ENCODE data around the gene SHC1. TPM values are rescaled to one million over a fixed set of nuclear protein-coding genes. Genes with fewer than 3 reads are reported as not detected.

The SHC1 gene, protein sequence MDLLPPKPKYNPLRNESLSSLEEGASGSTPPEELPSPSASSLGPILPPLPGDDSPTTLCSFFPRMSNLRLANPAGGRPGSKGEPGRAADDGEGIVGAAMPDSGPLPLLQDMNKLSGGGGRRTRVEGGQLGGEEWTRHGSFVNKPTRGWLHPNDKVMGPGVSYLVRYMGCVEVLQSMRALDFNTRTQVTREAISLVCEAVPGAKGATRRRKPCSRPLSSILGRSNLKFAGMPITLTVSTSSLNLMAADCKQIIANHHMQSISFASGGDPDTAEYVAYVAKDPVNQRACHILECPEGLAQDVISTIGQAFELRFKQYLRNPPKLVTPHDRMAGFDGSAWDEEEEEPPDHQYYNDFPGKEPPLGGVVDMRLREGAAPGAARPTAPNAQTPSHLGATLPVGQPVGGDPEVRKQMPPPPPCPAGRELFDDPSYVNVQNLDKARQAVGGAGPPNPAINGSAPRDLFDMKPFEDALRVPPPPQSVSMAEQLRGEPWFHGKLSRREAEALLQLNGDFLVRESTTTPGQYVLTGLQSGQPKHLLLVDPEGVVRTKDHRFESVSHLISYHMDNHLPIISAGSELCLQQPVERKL
- total RNA-seq, result 100 to 1,000 TPM in 1 of 3 donors, 10 to 100 TPM in 2; 94.6 to 112 (median 96.8) TPM
- total RNA-seq (2013), result 47.0 TPM

- H3K4me3 ChIP-seq (ENCODE audit: low read length), result no peak within 1 kb of the TSS
- no peak for DNase-seq
- intact Hi-C loops (cut with micrococcal nuclease), result loop anchor here (5.0 kb wide), 2 partner anchors 33 to 92 kb away; partner anchors contain the start of genes EFNA4 and PMVK
- H3K36me3 ChIP-seq (ENCODE audit: control insufficient read depth, insufficient read depth, low read length), result peaks cover 29% of the 10 kb centered on the region
- no peaks in the 10 kb centered on the region for H3K27me3 ChIP-seq (ENCODE audit: control insufficient read depth, insufficient read depth, low read length)
- peaks cover 36% of the 10 kb centered on the region for H3K4me1 ChIP-seq (ENCODE audit: control insufficient read depth, insufficient read depth, low read length)
- H3K27me3 Mint-ChIP-seq (ENCODE audit: low read depth in 2 of 2), result no peaks in the 10 kb centered on the region
- H3K36me3 Mint-ChIP-seq, result no peaks in the 10 kb centered on the region
- H3K9me3 Mint-ChIP-seq, result no peaks in the 10 kb centered on the region
- no peak within 1 kb of the TSS for H3K27ac ChIP-seq (ENCODE audit: low read length)
- peaks cover 20 to 37% of the 10 kb centered on the region in 2 donors for H3K4me1 Mint-ChIP-seq
- H3K4me3 Mint-ChIP-seq, result peak within 1 kb of the TSS; percentile 49
- no peak for ATAC-seq
- H3K9me3 ChIP-seq (ENCODE audit: control insufficient read depth, insufficient read depth, low read length), result no peaks in the 10 kb centered on the region
- no peak for TF ChIP-seq CTCF (IDR thresholded peaks at IDR 0.05)
- WGBS (ENCODE audit: insufficient coverage), result 41% methylated on average over 10 of the region's 15 CpGs
- peak within 1 kb of the TSS in 1 of 2 donors; percentile 67 for H3K27ac Mint-ChIP-seq
Measured at GRCh38 chr1:154970631-154971340, at the start of gene SHC1. TSS of gene SHC1 (minus strand) at chr1:154970747. CDS start at chr1:154970526, 221 bp downstream.

DNA sequence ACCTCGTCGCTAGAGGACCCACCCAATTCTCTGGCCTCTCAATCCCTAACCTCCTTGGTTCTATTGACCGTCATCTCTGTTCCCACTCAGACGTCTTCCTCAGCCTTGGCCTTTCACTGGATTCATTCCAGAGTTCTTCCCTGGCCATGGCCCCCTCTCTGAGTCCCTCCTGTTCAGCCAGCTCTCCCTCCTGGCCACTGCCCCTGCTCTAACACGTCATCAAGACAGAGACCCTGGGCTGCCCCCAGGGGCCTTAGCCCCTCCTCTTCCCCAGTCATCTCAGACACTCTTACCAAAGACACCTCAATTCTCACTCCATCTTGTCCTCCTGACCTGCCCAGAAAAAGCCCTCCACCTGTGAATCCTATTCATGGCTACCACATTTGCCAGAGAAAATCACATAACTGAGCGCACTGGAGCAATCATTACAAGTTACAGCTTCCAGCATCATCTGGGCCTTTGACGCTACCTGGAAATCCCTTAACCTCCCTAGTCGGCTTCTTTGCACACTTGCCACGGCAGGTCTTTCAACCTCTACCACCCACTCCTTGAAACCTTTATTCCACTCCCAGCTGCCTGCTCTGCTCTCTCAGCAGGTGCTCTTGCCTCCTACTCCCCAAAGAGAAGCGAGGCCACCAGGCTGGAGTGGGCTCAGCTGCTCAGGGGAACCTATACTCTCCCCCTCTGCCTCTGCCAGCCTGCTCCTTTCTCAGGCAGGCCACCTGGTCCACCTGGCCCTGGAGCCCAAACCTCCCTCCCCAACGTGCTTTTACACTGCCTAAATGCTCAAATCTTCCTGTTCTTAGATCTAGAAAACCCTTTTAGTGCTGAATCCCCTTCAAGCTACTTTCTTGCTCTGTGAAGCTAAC is 49.1 kb upstream of the SHC1 start:
- WGBS (ENCODE audit: insufficient coverage), result 84% methylated on average over 11 of the region's 11 CpGs
- intact Hi-C loops (cut with micrococcal nuclease), result no loop called here
- Histone ChIP-seq H3K9me3 (ENCODE audit: control insufficient read depth, insufficient read depth, low read length) (no peaks in the 10 kb centered on the region), H3K36me3 (ENCODE audit: control insufficient read depth, insufficient read depth, low read length) (peaks cover 17% of the 10 kb centered on the region), H3K4me3 (ENCODE audit: low read length) (no peak overlapping the region), H3K27ac (ENCODE audit: low read length) (no peak overlapping the region), H3K27me3 (ENCODE audit: control insufficient read depth, insufficient read depth, low read length) (no peaks in the 10 kb centered on the region), H3K4me1 (ENCODE audit: control insufficient read depth, insufficient read depth, low read length) (peaks cover 35% of the 10 kb centered on the region)
- no peak for TF ChIP-seq CTCF (IDR thresholded peaks at IDR 0.05)
- Mint-ChIP-seq H3K27me3 (ENCODE audit: low read depth in 2 of 2) (no peaks in the 10 kb centered on the region), H3K36me3 (no peaks in the 10 kb centered on the region), H3K27ac (peak overlapping the region; percentile 29 to 43), H3K9me3 (no peaks in the 10 kb centered on the region), H3K4me1 (peaks cover 11 to 29% of the 10 kb centered on the region in 2 donors), H3K4me3 (no peak overlapping the region)
- ATAC-seq, result no peak
- no peak for DNase-seq

DNA sequence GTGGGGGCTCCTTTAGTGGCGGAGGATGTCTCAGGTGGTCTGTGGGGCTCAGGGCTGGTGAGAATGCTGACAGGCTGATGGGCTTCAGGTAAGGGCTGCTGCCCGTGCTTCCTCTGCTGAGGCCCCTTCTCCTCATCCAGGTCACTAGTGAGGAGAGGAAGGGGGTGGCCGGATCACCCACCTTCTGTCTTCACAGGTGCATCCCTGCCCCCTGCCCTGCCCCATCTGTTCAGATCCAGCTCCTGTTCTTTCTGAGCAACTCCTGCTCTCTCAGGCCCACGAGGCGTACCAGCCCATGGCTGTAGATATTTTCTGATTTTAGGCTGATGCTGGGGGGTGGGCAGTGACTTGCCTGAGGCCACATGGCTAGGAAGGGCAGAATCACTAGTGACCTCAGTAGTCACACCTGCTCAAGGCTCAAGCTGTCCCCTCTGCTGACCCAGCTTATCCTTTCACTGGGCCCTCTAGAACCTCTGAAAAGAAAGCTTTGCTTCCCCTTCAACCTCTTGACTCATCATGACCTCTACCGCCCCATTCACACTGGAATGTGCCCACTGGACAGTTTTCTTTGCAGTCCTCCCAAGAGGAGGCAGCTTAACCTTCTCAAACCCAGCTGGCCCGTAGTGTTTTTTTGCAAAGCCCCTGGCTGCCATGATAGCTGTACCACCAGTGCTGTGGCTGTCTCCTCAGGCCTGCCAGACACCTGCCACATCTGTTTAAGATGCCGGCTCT is 48.2 kb upstream of the SHC1 start:
- 92% methylated on average over 8 of the region's 8 CpGs for WGBS (ENCODE audit: insufficient coverage)
- TF ChIP-seq CTCF (IDR thresholded peaks at IDR 0.05), result no peak
- Mint-ChIP-seq H3K4me3 (no peak overlapping the region), H3K9me3 (no peaks in the 10 kb centered on the region), H3K27ac (peak overlapping the region in 1 of 2 donors; percentile 29), H3K4me1 (peaks cover 11 to 31% of the 10 kb centered on the region in 2 donors), H3K27me3 (ENCODE audit: low read depth in 2 of 2) (no peaks in the 10 kb centered on the region), H3K36me3 (no peaks in the 10 kb centered on the region)
- DNase-seq, result no peak
- peaks cover 19% of the 10 kb centered on the region for H3K36me3 ChIP-seq (ENCODE audit: control insufficient read depth, insufficient read depth, low read length)
- peaks cover 43% of the 10 kb centered on the region for H3K4me1 ChIP-seq (ENCODE audit: control insufficient read depth, insufficient read depth, low read length)
- H3K27me3 ChIP-seq (ENCODE audit: control insufficient read depth, insufficient read depth, low read length), result no peaks in the 10 kb centered on the region
- ATAC-seq, result no peak
- intact Hi-C loops (cut with micrococcal nuclease), result no loop called here
- no peak overlapping the region for H3K4me3 ChIP-seq (ENCODE audit: low read length)
- no peak overlapping the region for H3K27ac ChIP-seq (ENCODE audit: low read length)
- no peaks in the 10 kb centered on the region for H3K9me3 ChIP-seq (ENCODE audit: control insufficient read depth, insufficient read depth, low read length)
